Fibroblast of lung (primary cell): ENCODE measurements around the gene MACROD2. TPM values are rescaled to one million over a fixed set of nuclear protein-coding genes. Genes with fewer than 3 reads are reported as not detected.
A peak's percentile ranks its signal among the peaks of the same experiment; 100 is the strongest.

ENCODE experiments used
- DNase-seq, 2 donors: peaks; one replicate each; pipeline versions ENCODE4 v3.0.0 to v3.0.0-alpha.2; 2010; ENCODE audit warnings: low read depth in 2 of 2
- H2AFZ ChIP-seq: 2 replicates; pipeline ENCODE4 v1.5.1; 2012; ENCODE audit warnings: low read length, control low read depth, inconsistent platforms
- H3K27ac ChIP-seq: 2 replicates; pipeline ENCODE4 v1.5.1; 2011; ENCODE audit warnings: low read length, control low read depth; ENCODE audit not compliant: insufficient read depth
- H3K27me3 ChIP-seq: 2 replicates; pipeline ENCODE4 v1.5.1; 2011; ENCODE audit warnings: mild to moderate bottlenecking, low read length; ENCODE audit not compliant: control insufficient read depth, insufficient read depth
- H3K36me3 ChIP-seq: 2 replicates; pipeline ENCODE4 v1.5.1; 2011; ENCODE audit warnings: low read length; ENCODE audit not compliant: control insufficient read depth, insufficient read depth
- H3K4me1 ChIP-seq: 2 replicates; pipeline ENCODE4 v1.5.1; 2011; ENCODE audit warnings: low read length; ENCODE audit not compliant: control insufficient read depth, insufficient read depth; ENCODE audit errors: extremely low read depth
- H3K4me2 ChIP-seq: 2 replicates; pipeline ENCODE4 v1.5.1; 2011; ENCODE audit warnings: low read length, control low read depth; ENCODE audit not compliant: insufficient read depth; ENCODE audit errors: extremely low read depth
- H3K4me3 ChIP-seq, 4 experiments: fragments of 200-600 bp in 1 of 4; sonication (generic) in 1 of 4; replicated peaks in 1 of 4; 2 replicates each; pipeline ENCODE4 v1.5.1; 2011 to 2016; ENCODE audit warnings: low read length in 4 of 4, low read depth in 3 of 4, mild to moderate bottlenecking in 3 of 4, control low read depth in 2 of 4, inconsistent platforms in 1 of 4, mixed read lengths in 1 of 4; ENCODE audit not compliant: insufficient read depth in 1 of 4; ENCODE audit errors: control extremely low read depth in 1 of 4
- H3K79me2 ChIP-seq: 2 replicates; pipeline ENCODE4 v1.5.1; 2012; ENCODE audit warnings: mild to moderate bottlenecking, low read length, inconsistent platforms; ENCODE audit not compliant: control insufficient read depth, insufficient read depth
- H3K9ac ChIP-seq: 2 replicates; pipeline ENCODE4 v1.5.1; 2011; ENCODE audit warnings: mild to moderate bottlenecking, low read length, control low read depth; ENCODE audit not compliant: insufficient read depth
- H3K9me3 ChIP-seq: 2 replicates; pipeline ENCODE4 v1.5.1; 2012; ENCODE audit warnings: low read depth, low read length; ENCODE audit not compliant: control insufficient read depth, insufficient read depth
- H4K20me1 ChIP-seq: 2 replicates; pipeline ENCODE4 v1.5.1; 2011; ENCODE audit warnings: low read length; ENCODE audit not compliant: control insufficient read depth, insufficient read depth; ENCODE audit errors: extremely low read depth
- EZH2 ChIP-seq: IDR thresholded peaks from 2 replicates; pipeline ENCODE4 v1.5.1; 2012; ENCODE audit warnings: low read length, control low read depth, mild to moderate bottlenecking; ENCODE audit errors: missing control alignments
- polyA plus RNA-seq, 2 donors: library from polyadenylated mRNA; depleted of rRNA in 1 of 2; stranded (reverse) in 1 of 2; unstranded in 1 of 2; fragments of >200 nt; gene quantifications; 2 replicates each; pipeline ENCODE4 v1.2.1, GENCODE V29; 2011 to 2012; ENCODE audit warnings: missing spikeins in 1 of 2
- total RNA-seq: library from RNA; depleted of rRNA; stranded (reverse); fragments of >200 nt; gene quantifications from 2 replicates; pipeline ENCODE4 v1.2.1, GENCODE V29; 2014
- TF ChIP-seq, protein P1 (sequence below), 2 donors: IDR thresholded peaks in 1 of 2; conservative IDR thresholded peaks in 1 of 2; 1 replicate in 1 of 2; 2 replicates in 1 of 2; pipeline ENCODE4 v1.5.1; 2011 to 2012; ENCODE audit warnings: low read length in 2 of 2, control low read depth in 1 of 2, inconsistent platforms in 1 of 2, low read depth in 1 of 2, mild to moderate bottlenecking in 1 of 2

Gene MACROD2
- total and polyA plus RNA-seq, 2 donors (not counting 1 experiment from before 2014, with no cell fraction given), result 0.54 to 1.7 TPM

DNA sequence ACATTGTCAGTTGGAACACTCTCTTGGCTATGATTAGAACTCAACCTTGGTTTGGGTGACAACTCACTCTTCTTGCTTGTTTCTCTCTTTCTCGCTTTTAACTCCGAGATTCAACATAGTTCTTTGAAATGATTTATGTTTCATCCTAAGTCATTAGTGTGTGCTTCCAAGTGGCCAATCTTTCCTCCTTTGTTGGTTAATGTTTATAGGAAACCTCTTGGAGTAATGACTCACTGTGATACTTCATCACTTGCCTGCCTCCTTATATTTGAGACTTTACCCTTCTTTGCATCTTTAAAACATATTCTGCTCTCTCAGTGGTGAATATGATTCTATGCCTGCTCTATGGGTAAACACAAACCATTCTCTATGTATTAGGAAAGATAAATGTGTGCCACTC lies 621.8 kb downstream of the MACROD2 start:
- no peaks in the 10 kb centered on the region for H3K4me1 ChIP-seq

DNA sequence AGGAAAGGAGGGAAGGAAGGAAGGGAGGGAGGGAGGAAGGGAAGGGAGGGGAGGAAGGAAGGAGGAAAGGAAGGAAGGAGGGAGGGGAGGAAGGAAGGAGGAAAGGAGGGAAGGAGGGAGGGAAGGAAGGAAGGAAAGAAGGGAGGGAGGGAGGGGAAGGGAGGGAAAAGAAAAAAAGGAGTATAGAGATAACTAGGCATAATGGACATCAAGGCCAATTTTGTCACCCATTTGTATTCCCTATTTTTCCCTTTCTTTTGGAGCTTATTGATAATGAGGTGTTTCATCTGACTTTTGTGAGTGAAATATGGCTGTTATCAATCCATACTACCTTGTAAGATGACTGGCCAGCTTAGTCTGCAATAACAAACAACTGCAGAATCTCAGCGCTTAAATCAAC lies 624.1 kb downstream of the MACROD2 start:
- H3K4me1 ChIP-seq, result no peaks in the 10 kb centered on the region
- no peaks in the 10 kb centered on the region for H4K20me1 ChIP-seq
- no peaks in the 10 kb centered on the region for H3K36me3 ChIP-seq
- H3K4me2 ChIP-seq, result no peak overlapping the region
- H2AFZ ChIP-seq, result no peak overlapping the region
- no peaks in the 10 kb centered on the region for H3K79me2 ChIP-seq
- H3K9ac ChIP-seq, result no peak overlapping the region
- DNase-seq, result no peak
- no peaks in the 10 kb centered on the region for H3K9me3 ChIP-seq
- no peak overlapping the region for H3K4me3 ChIP-seq
- no peaks in the 10 kb centered on the region for H3K27me3 ChIP-seq
- no peak for TF ChIP-seq EZH2
- TF ChIP-seq, protein P1, sequence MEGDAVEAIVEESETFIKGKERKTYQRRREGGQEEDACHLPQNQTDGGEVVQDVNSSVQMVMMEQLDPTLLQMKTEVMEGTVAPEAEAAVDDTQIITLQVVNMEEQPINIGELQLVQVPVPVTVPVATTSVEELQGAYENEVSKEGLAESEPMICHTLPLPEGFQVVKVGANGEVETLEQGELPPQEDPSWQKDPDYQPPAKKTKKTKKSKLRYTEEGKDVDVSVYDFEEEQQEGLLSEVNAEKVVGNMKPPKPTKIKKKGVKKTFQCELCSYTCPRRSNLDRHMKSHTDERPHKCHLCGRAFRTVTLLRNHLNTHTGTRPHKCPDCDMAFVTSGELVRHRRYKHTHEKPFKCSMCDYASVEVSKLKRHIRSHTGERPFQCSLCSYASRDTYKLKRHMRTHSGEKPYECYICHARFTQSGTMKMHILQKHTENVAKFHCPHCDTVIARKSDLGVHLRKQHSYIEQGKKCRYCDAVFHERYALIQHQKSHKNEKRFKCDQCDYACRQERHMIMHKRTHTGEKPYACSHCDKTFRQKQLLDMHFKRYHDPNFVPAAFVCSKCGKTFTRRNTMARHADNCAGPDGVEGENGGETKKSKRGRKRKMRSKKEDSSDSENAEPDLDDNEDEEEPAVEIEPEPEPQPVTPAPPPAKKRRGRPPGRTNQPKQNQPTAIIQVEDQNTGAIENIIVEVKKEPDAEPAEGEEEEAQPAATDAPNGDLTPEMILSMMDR (conservative IDR thresholded peaks at IDR 0.05 in 1 of 2, IDR thresholded peaks at IDR 0.05 in 1 of 2; ENCODE audit: low read depth in 1 of 2, low read length in 2 of 2), result no peak
- no peak overlapping the region for H3K27ac ChIP-seq

More for the DNA sequence above, 621.8 kb downstream of the MACROD2 start:
- H3K79me2 ChIP-seq, result no peaks in the 10 kb centered on the region
- DNase-seq, result peak; percentile 7 to 21
- H3K27me3 ChIP-seq, result no peaks in the 10 kb centered on the region
- H3K4me3 ChIP-seq, result no peak overlapping the region
- H3K9ac ChIP-seq, result no peak overlapping the region
- H3K9me3 ChIP-seq, result no peaks in the 10 kb centered on the region
- no peak overlapping the region for H3K27ac ChIP-seq
- no peak overlapping the region for H2AFZ ChIP-seq
- TF ChIP-seq EZH2, result no peak
- TF ChIP-seq, protein P1 (conservative IDR thresholded peaks at IDR 0.05 in 1 of 2, IDR thresholded peaks at IDR 0.05 in 1 of 2; ENCODE audit: low read depth in 1 of 2, low read length in 2 of 2), result no peak
- no peaks in the 10 kb centered on the region for H3K36me3 ChIP-seq
- H4K20me1 ChIP-seq, result no peaks in the 10 kb centered on the region
- H3K4me2 ChIP-seq, result no peak overlapping the region

DNA sequence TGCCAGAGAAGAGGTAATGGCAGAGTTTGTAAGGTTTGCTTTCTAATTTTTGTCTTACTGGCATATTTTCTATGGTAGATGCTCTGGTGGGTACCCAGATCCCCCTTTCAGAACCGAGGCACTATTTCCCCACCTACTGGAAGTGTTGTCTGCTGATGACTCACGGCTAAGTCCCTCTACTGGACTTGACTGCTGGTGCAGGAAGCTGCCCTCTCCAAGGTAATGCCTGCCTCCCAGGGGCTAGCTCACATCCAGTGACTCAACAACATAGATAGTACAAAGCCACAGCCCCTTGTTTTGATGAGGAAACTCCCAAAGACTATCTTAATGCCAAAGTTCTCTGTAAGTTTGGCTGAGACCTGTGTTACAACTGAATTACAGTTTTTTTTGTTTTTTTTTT lies 627.5 kb downstream of the MACROD2 start:
- Histone ChIP-seq H3K4me2 (no peak overlapping the region), H3K4me1 (no peaks in the 10 kb centered on the region), H3K4me3 (no peak overlapping the region), H3K27ac (no peak overlapping the region), H3K36me3 (no peaks in the 10 kb centered on the region), H2AFZ (no peak overlapping the region), H3K79me2 (no peaks in the 10 kb centered on the region), H3K9me3 (no peaks in the 10 kb centered on the region), H3K27me3 (no peaks in the 10 kb centered on the region), H4K20me1 (no peaks in the 10 kb centered on the region), H3K9ac (no peak overlapping the region)
- TF ChIP-seq EZH2, result no peak
- TF ChIP-seq, protein P1 (conservative IDR thresholded peaks at IDR 0.05 in 1 of 2, IDR thresholded peaks at IDR 0.05 in 1 of 2; ENCODE audit: low read depth in 1 of 2, low read length in 2 of 2), result peak in 1 of 2 donors; percentile 13
- peak; percentile 17 to 42 for DNase-seq
